Prostate gland (tissue), 2 donors: ENCODE data around the gene PTPRD. TPM values are rescaled to one million over a fixed set of nuclear protein-coding genes. Genes with fewer than 3 reads are reported as not detected.

Source experiments
- DNase-seq: peaks from one replicate; pipeline ENCODE4 v3.0.0-alpha.2; 2019; ENCODE audit warnings: low spot score
- H3K27ac ChIP-seq, 2 donors: fragments of 200-600 bp; sonication (generic); 2 replicates each; pipeline ENCODE4 v1.5.1; 2017 to 2019
- H3K27me3 ChIP-seq: fragments of 200-600 bp; sonication (generic); replicated peaks from 2 replicates; pipeline ENCODE4 v1.5.1; 2019; ENCODE audit not compliant: insufficient read depth
- H3K36me3 ChIP-seq, 2 donors: fragments of 200-600 bp; sonication (generic); 1 replicate in 1 of 2; 2 replicates in 1 of 2; pipeline versions ENCODE4 v1.5.1 to v1.8.1; 2017 to 2019
- H3K4me1 ChIP-seq: fragments of 200-600 bp; sonication (generic); replicated peaks from 2 replicates; pipeline ENCODE4 v1.5.1; 2019
- H3K4me3 ChIP-seq, 2 donors: fragments of 200-600 bp; sonication (generic); 2 replicates each; pipeline ENCODE4 v1.5.1; 2017 to 2019
- H3K9me3 ChIP-seq: fragments of 200-600 bp; sonication (generic); 2 replicates; pipeline ENCODE4 v1.5.1; 2017
- CTCF ChIP-seq, 4 experiments: fragments of 200-600 bp in 2 of 4; fragments of 450-650 bp in 2 of 4; sonication (generic) in 2 of 4; IDR thresholded peaks; 1 replicate in 3 of 4; 2 replicates in 1 of 4; pipeline ENCODE4 v1.5.1; 2016 to 2019; ENCODE audit warnings: antibody characterized with exemption in 4 of 4, mild to moderate bottlenecking in 2 of 4, moderate library complexity in 2 of 4
- POLR2A ChIP-seq: fragments of 450-650 bp; IDR thresholded peaks from one replicate; pipeline ENCODE4 v1.6.1; 2016; ENCODE audit warnings: antibody characterized with exemption, mild to moderate bottlenecking
- POLR2AphosphoS5 ChIP-seq: sonication (generic); formaldehyde crosslinking; IDR thresholded peaks from one replicate; pipeline ENCODE4 v1.6.1; 2017; ENCODE audit warnings: antibody characterized with exemption
- WGBS: methylation state at CpG from one replicate; pipeline ENCODE4 v1.1.5; 2018; 5-methylcytosine and 5-hydroxymethylcytosine counted together
- intact Hi-C: fragments of 100-400 bp; cut with DNase I; formaldehyde crosslinking; loops from one replicate; pipeline ENCODE4 v1.14.2; 2022
- total RNA-seq, 2 donors: library from RNA; depleted of rRNA; stranded (reverse); fragments of >200 nt; gene quantifications; one replicate each; pipeline ENCODE4 v1.1.0, GENCODE V29; 2016

PTPRD gene
- total RNA-seq, 2 donors from 2014 or later: 5.8 to 23.1 TPM

GRCh38 chr9:8622871-8623270, 1989.9 kb downstream of the PTPRD start:
- no peak for TF ChIP-seq POLR2A
- no peak for TF ChIP-seq POLR2AphosphoS5
- TF ChIP-seq CTCF (IDR thresholded peaks at IDR 0.05): no peak
- WGBS: 94% methylated on average over 2 of the region's 2 CpGs
- Histone ChIP-seq H3K9me3 (no peaks in the 10 kb centered on the region), H3K27ac (no peak overlapping the region), H3K36me3 (no peaks in the 10 kb centered on the region), H3K4me1 (no peaks in the 10 kb centered on the region), H3K4me3 (no peak overlapping the region), H3K27me3 (no peaks in the 10 kb centered on the region)
- DNase-seq: no peak
- intact Hi-C loops: no loop called here

GRCh38 chr9:8622222-8622802, 1990.5 kb downstream of the PTPRD start:
- Histone ChIP-seq H3K27ac (no peak overlapping the region), H3K4me1 (no peaks in the 10 kb centered on the region), H3K36me3 (no peaks in the 10 kb centered on the region), H3K9me3 (no peaks in the 10 kb centered on the region), H3K4me3 (no peak overlapping the region), H3K27me3 (no peaks in the 10 kb centered on the region)
- TF ChIP-seq CTCF (IDR thresholded peaks at IDR 0.05) (no peak), POLR2AphosphoS5 (no peak), POLR2A (no peak)
- WGBS: 87% methylated on average over 3 of the region's 3 CpGs
- DNase-seq: no peak
- intact Hi-C loops: no loop called here

- WGBS: 67% methylated on average over 2 of the region's 2 CpGs
- Histone ChIP-seq H3K27me3 (no peaks in the 10 kb centered on the region), H3K36me3 (no peaks in the 10 kb centered on the region), H3K9me3 (no peaks in the 10 kb centered on the region), H3K4me1 (no peaks in the 10 kb centered on the region), H3K27ac (no peak overlapping the region), H3K4me3 (no peak overlapping the region)
- DNase-seq: no peak
- intact Hi-C loops: no loop called here
- TF ChIP-seq POLR2AphosphoS5: no peak
- no peak for TF ChIP-seq POLR2A
- TF ChIP-seq CTCF (IDR thresholded peaks at IDR 0.05): no peak
These were observed 1991.4 kb downstream of the PTPRD start for GRCh38 chr9:8621416-8621815.

GRCh38 chr9:8616414-8616813, 1996.4 kb downstream of the PTPRD start:
- DNase-seq: no peak
- no peaks in the 10 kb centered on the region for H3K27me3 ChIP-seq
- H3K36me3 ChIP-seq: no peaks in the 10 kb centered on the region
- H3K27ac ChIP-seq: no peak overlapping the region
- no peaks in the 10 kb centered on the region for H3K4me1 ChIP-seq
- 57% methylated on average over 2 of the region's 2 CpGs for WGBS
- intact Hi-C loops: no loop called here
- TF ChIP-seq CTCF (IDR thresholded peaks at IDR 0.05): no peak
- no peak for TF ChIP-seq POLR2A
- no peak for TF ChIP-seq POLR2AphosphoS5
- no peak overlapping the region for H3K4me3 ChIP-seq
- no peaks in the 10 kb centered on the region for H3K9me3 ChIP-seq

- Histone ChIP-seq H3K4me1 (no peaks in the 10 kb centered on the region), H3K27ac (no peak overlapping the region), H3K27me3 (no peaks in the 10 kb centered on the region), H3K36me3 (no peaks in the 10 kb centered on the region), H3K9me3 (no peaks in the 10 kb centered on the region), H3K4me3 (no peak overlapping the region)
- WGBS: 65% methylated on average over 3 of the region's 3 CpGs
- no peak for TF ChIP-seq CTCF (IDR thresholded peaks at IDR 0.05)
- no peak for TF ChIP-seq POLR2A
- intact Hi-C loops: no loop called here
- DNase-seq: no peak
These were observed 1997.8 kb downstream of the PTPRD start for GRCh38 chr9:8614926-8615440.
